ENCODE results near the gene C2CD2. TPM values are rescaled to one million over a fixed set of nuclear protein-coding genes. Genes with fewer than 3 reads are reported as not detected.

Gene C2CD2
- total RNA-seq, 2 experiments from 2014 or later = 6.9 to 7.3 TPM

- no peak overlapping the region for H3K27ac Mint-ChIP-seq
- intact Hi-C loops (cut with micrococcal nuclease) = no loop called here
- no peak for DNase-seq
- no peaks in the 10 kb centered on the region for H3K27me3 Mint-ChIP-seq (ENCODE audit: low read depth)
- H3K4me3 Mint-ChIP-seq = no peak overlapping the region
- peaks cover 20% of the 10 kb centered on the region for H3K4me1 Mint-ChIP-seq (ENCODE audit: low read depth)
- no peaks in the 10 kb centered on the region for H3K9me3 Mint-ChIP-seq
- CTCF ChIA-PET = interaction anchor here (1.5 to 1.8 kb wide), 2 partner anchors 57 to 244 kb away, joined by 3 to 5 read pairs; no protein-coding TSS in a partner anchor
- H3K36me3 Mint-ChIP-seq (ENCODE audit: low read depth) = peaks cover 7% of the 10 kb centered on the region
These were observed 80.8 kb downstream of the C2CD2 start for GRCh38 chr21:41873005-41873404.

GRCh38 chr21:41871293-41872030 lies 82.4 kb downstream of the C2CD2 start:
- peaks cover 5% of the 10 kb centered on the region for H3K36me3 Mint-ChIP-seq (ENCODE audit: low read depth)
- no peaks in the 10 kb centered on the region for H3K9me3 Mint-ChIP-seq
- H3K27me3 Mint-ChIP-seq (ENCODE audit: low read depth) = no peaks in the 10 kb centered on the region
- no peak for DNase-seq
- CTCF ChIA-PET = interaction anchor here (0.6 to 1.8 kb wide), 3 partner anchors 54 to 246 kb away, joined by 3 to 6 read pairs (median 5); no protein-coding TSS in a partner anchor
- intact Hi-C loops (cut with micrococcal nuclease) = no loop called here
- no peak overlapping the region for H3K27ac Mint-ChIP-seq
- H3K4me1 Mint-ChIP-seq (ENCODE audit: low read depth) = peaks cover 5% of the 10 kb centered on the region
- no peak overlapping the region for H3K4me3 Mint-ChIP-seq

DNA sequence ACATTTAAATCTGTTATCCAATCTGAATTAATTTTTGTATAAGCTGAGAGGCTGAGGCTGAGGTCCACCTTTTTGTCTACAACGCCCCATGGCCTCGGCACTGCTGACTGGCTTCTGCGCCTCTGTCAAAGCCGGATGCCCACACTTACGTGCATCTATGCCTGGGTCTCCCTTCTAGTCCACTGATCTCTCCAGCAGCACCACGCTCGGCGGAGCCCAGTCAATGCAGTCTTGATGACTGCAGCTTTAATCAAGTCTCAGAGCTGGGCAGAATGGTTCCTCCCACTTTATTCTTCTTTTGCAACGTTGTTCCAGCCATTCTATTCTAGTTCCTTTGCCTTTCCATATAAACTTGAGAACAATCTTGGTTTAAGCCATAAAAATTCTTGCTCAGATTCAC lies 84.0 kb downstream of the C2CD2 start:
- Mint-ChIP-seq H3K27ac (no peak overlapping the region), H3K36me3 (ENCODE audit: low read depth) (peaks cover 5% of the 10 kb centered on the region), H3K4me3 (no peak overlapping the region), H3K4me1 (ENCODE audit: low read depth) (peaks cover 17% of the 10 kb centered on the region), H3K9me3 (no peaks in the 10 kb centered on the region), H3K27me3 (ENCODE audit: low read depth) (no peaks in the 10 kb centered on the region)
- DNase-seq = no peak
- CTCF ChIA-PET = interaction anchor here (0.7 kb wide), 1 partner anchor 142 kb away, joined by 3 read pairs; no protein-coding TSS in a partner anchor
- intact Hi-C loops (cut with micrococcal nuclease) = no loop called here

- H3K27ac Mint-ChIP-seq = no peak overlapping the region
- intact Hi-C loops (cut with micrococcal nuclease) = no loop called here
- peaks cover 2% of the 10 kb centered on the region for H3K36me3 Mint-ChIP-seq (ENCODE audit: low read depth)
- no peaks in the 10 kb centered on the region for H3K9me3 Mint-ChIP-seq
- peaks cover 24% of the 10 kb centered on the region for H3K4me1 Mint-ChIP-seq (ENCODE audit: low read depth)
- no peak for DNase-seq
- H3K27me3 Mint-ChIP-seq (ENCODE audit: low read depth) = no peaks in the 10 kb centered on the region
- no peak overlapping the region for H3K4me3 Mint-ChIP-seq
- CTCF ChIA-PET = interaction anchor here (0.6 to 0.9 kb wide), 2 partner anchors 35 to 249 kb away, joined by 3 read pairs; no protein-coding TSS in a partner anchor
These were observed 85.6 kb downstream of the C2CD2 start for GRCh38 chr21:41868062-41868710.

GRCh38 chr21:41867313-41867712 lies 86.5 kb downstream of the C2CD2 start:
- no peak for DNase-seq
- H3K4me3 Mint-ChIP-seq = no peak overlapping the region
- no peaks in the 10 kb centered on the region for H3K9me3 Mint-ChIP-seq
- CTCF ChIA-PET = interaction anchor here (0.9 kb wide), 1 partner anchor 250 kb away, joined by 3 read pairs; no protein-coding TSS in a partner anchor
- no peaks in the 10 kb centered on the region for H3K36me3 Mint-ChIP-seq (ENCODE audit: low read depth)
- peaks cover 25% of the 10 kb centered on the region for H3K4me1 Mint-ChIP-seq (ENCODE audit: low read depth)
- H3K27me3 Mint-ChIP-seq (ENCODE audit: low read depth) = no peaks in the 10 kb centered on the region
- intact Hi-C loops (cut with micrococcal nuclease) = no loop called here
- no peak overlapping the region for H3K27ac Mint-ChIP-seq

DNA sequence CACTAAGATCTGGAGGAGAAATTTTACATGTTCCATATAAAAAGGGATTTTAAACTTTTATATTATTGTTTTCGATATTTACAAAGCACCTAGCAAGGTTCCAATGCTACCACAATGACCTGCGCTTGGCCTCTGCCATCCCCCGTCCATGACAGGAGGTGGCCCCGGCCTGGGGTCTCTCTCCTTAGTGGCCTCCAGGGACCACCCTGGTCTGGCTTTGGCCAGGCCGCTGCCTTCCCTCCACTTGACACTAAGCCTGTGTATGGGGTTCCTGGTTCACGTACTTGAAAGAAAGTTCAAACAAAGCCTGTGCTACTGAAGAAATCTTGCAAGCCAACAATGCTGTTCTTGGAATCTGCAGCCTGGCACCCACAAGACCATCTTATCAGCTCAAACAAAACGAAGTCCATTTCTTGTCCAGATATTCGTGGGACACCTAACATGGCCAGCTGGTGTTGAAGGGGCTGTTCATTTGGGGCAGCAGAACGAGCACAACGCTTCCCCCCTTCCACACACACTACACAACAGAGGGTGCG lies 87.5 kb downstream of the C2CD2 start:
- H3K27me3 Mint-ChIP-seq (ENCODE audit: low read depth) = no peaks in the 10 kb centered on the region
- CTCF ChIA-PET = no interaction called here
- no peaks in the 10 kb centered on the region for H3K9me3 Mint-ChIP-seq
- no peak overlapping the region for H3K4me3 Mint-ChIP-seq
- no peak overlapping the region for H3K27ac Mint-ChIP-seq
- H3K36me3 Mint-ChIP-seq (ENCODE audit: low read depth) = no peaks in the 10 kb centered on the region
- H3K4me1 Mint-ChIP-seq (ENCODE audit: low read depth) = peaks cover 25% of the 10 kb centered on the region
- DNase-seq = no peak
- intact Hi-C loops (cut with micrococcal nuclease) = no loop called here

DNA sequence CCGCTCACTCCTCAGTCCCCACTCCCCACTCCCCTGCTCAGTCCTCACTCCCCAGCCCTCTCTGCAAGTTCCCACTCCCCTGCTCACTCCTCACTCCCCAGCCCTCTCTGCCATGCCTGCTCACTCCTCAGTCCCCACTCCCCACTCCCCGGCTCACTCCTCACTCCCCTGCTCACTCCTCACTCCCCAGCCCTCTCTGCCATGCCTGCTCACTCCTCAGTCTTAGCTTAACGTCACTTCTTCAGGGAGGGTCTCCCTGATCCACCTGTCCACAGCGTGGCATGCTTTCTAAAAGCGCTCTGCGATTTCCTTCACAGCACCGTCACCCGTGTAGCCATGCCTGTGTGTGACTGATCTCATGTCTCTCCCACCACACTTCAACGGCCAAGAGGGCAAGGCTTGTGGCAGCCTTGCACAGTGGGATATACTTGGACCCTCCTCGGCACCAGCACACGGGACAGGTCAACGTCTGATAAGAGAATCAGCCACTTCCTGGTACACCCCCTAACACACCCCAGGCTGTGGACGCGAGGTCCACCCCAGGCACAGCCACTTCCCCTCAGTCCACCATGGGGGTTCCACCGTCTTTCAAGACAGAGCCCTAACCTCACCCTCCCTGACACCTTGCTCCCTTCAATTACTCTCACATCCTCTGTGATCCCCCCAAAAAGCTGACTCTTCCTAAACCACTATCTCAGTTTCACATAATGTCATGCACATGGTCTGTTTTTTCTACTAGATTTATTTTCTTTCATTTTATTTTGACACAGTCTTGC lies 88.6 kb downstream of the C2CD2 start:
- H3K27ac Mint-ChIP-seq = no peak overlapping the region
- no peaks in the 10 kb centered on the region for H3K36me3 Mint-ChIP-seq (ENCODE audit: low read depth)
- intact Hi-C loops (cut with micrococcal nuclease) = no loop called here
- no peak overlapping the region for H3K4me3 Mint-ChIP-seq
- CTCF ChIA-PET = interaction anchor here (0.6 to 0.9 kb wide), 2 partner anchors 28 to 243 kb away, joined by 3 read pairs; no protein-coding TSS in a partner anchor
- no peaks in the 10 kb centered on the region for H3K9me3 Mint-ChIP-seq
- DNase-seq = peak; percentile 14
- no peaks in the 10 kb centered on the region for H3K27me3 Mint-ChIP-seq (ENCODE audit: low read depth)
- H3K4me1 Mint-ChIP-seq (ENCODE audit: low read depth) = peaks cover 25% of the 10 kb centered on the region

DNA sequence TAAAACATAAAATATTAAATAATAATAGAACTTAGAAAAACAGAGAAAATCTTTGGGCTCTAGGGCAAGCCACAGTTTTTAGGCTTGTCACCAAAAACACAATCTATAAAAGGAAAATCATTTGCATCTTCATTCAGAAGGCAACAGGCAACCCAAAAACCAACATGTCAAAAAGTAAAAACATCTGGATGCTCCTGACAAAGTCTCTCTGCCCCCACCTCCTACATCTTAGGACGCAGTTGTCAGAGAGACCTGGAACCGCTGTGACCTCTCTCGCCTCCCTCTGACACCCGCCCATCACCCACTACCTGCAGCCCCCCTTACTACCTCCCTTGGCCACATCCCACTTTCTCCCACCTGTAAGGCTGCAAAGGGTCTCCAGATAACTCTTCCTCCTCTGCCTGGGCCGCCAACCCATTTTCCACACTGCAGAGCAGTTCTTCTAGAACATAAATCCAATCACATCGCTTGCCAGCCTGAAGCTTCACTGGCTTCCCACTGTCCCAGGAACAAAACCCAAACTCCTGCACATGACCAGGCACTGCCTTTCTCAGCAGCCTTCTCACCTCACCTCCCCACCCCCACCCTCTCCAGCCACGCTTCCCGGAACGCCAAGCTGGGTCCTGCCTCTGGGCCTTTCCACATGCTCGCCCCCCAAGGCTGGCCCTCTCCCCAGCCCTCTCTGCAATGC lies 89.4 kb downstream of the C2CD2 start:
- no peak for DNase-seq
- H3K36me3 Mint-ChIP-seq (ENCODE audit: low read depth) = no peaks in the 10 kb centered on the region
- H3K9me3 Mint-ChIP-seq = no peaks in the 10 kb centered on the region
- intact Hi-C loops (cut with micrococcal nuclease) = no loop called here
- peak overlapping the region; percentile 21 for H3K27ac Mint-ChIP-seq
- H3K27me3 Mint-ChIP-seq (ENCODE audit: low read depth) = no peaks in the 10 kb centered on the region
- CTCF ChIA-PET = interaction anchor here (0.6 kb wide), 1 partner anchor 27 kb away, joined by 3 read pairs; no protein-coding TSS in a partner anchor
- H3K4me1 Mint-ChIP-seq (ENCODE audit: low read depth) = peaks cover 25% of the 10 kb centered on the region
- no peak overlapping the region for H3K4me3 Mint-ChIP-seq

DNA sequence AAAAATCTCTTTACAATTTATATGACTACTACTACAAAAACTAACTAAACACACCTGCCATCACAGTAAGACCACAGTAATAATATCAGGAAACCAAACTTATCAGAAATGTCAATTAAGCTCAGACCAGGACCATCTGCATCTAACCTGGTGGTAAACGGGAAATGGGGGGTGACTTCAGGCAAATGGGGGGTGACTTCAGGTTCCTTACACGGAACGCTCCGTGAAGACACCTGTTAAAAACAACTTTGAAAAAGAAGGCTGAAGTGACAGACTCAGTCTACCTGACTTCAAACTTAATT lies 90.4 kb downstream of the C2CD2 start:
- H3K27me3 Mint-ChIP-seq (ENCODE audit: low read depth) = no peaks in the 10 kb centered on the region
- CTCF ChIA-PET = interaction anchor here (1.5 kb wide), 1 partner anchor 244 kb away, joined by 6 read pairs; no protein-coding TSS in a partner anchor
- H3K27ac Mint-ChIP-seq = no peak overlapping the region
- H3K9me3 Mint-ChIP-seq = no peaks in the 10 kb centered on the region
- H3K36me3 Mint-ChIP-seq (ENCODE audit: low read depth) = no peaks in the 10 kb centered on the region
- peaks cover 25% of the 10 kb centered on the region for H3K4me1 Mint-ChIP-seq (ENCODE audit: low read depth)
- intact Hi-C loops (cut with micrococcal nuclease) = no loop called here
- no peak for DNase-seq
- H3K4me3 Mint-ChIP-seq = no peak overlapping the region

- no peaks in the 10 kb centered on the region for H3K9me3 Mint-ChIP-seq
These were observed 91.8 kb downstream of the C2CD2 start for GRCh38 chr21:41861987-41862386.

GRCh38 chr21:41861255-41861654 lies 92.6 kb downstream of the C2CD2 start:
- Mint-ChIP-seq H3K4me3 (no peak overlapping the region), H3K27ac (no peak overlapping the region), H3K36me3 (ENCODE audit: low read depth) (peaks cover 14% of the 10 kb centered on the region), H3K9me3 (no peaks in the 10 kb centered on the region), H3K4me1 (ENCODE audit: low read depth) (peaks cover 23% of the 10 kb centered on the region), H3K27me3 (ENCODE audit: low read depth) (no peaks in the 10 kb centered on the region)
- intact Hi-C loops (cut with micrococcal nuclease) = no loop called here
- CTCF ChIA-PET = no interaction called here
- no peak for DNase-seq

More at GRCh38 chr21:41861987-41862386, 91.8 kb downstream of the C2CD2 start:
- intact Hi-C loops (cut with micrococcal nuclease) = no loop called here
- H3K4me3 Mint-ChIP-seq = no peak overlapping the region
- H3K4me1 Mint-ChIP-seq (ENCODE audit: low read depth) = peaks cover 25% of the 10 kb centered on the region
- H3K27me3 Mint-ChIP-seq (ENCODE audit: low read depth) = no peaks in the 10 kb centered on the region
- peaks cover 8% of the 10 kb centered on the region for H3K36me3 Mint-ChIP-seq (ENCODE audit: low read depth)
- CTCF ChIA-PET = interaction anchor here (0.6 kb wide), 1 partner anchor 18 kb away, joined by 3 read pairs; no protein-coding TSS in a partner anchor
- DNase-seq = no peak
- H3K27ac Mint-ChIP-seq = no peak overlapping the region
